ENCODE measurements around the gene ADAMTSL3.

DNA sequence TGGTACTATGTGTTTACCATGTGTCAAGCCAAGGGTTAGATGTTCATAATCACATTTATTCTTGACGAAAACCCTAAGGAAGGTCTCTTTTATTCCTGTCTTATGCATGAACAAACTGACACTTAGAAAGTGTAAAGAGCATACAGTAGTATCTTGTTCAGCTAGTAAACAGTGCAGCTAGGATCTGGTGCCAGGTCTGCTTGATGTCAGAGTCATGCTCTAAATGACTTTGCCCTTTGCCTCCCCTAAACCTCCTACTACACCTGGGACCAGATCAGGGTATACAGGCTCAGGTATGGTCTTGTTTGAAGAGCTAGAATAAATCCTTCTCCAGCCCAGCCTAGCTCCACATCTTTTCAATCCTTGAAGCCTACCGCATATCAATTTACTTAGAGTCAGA lies 232.4 kb downstream of the ADAMTSL3 start:
- TF ChIP-seq EZH2 (IDR thresholded peaks at IDR 0.05; ENCODE audit: insufficient read depth, low read length): no peak
- TF ChIP-seq, protein P1, sequence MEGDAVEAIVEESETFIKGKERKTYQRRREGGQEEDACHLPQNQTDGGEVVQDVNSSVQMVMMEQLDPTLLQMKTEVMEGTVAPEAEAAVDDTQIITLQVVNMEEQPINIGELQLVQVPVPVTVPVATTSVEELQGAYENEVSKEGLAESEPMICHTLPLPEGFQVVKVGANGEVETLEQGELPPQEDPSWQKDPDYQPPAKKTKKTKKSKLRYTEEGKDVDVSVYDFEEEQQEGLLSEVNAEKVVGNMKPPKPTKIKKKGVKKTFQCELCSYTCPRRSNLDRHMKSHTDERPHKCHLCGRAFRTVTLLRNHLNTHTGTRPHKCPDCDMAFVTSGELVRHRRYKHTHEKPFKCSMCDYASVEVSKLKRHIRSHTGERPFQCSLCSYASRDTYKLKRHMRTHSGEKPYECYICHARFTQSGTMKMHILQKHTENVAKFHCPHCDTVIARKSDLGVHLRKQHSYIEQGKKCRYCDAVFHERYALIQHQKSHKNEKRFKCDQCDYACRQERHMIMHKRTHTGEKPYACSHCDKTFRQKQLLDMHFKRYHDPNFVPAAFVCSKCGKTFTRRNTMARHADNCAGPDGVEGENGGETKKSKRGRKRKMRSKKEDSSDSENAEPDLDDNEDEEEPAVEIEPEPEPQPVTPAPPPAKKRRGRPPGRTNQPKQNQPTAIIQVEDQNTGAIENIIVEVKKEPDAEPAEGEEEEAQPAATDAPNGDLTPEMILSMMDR (IDR thresholded peaks at IDR 0.05; ENCODE audit: insufficient read depth, low read depth, low read length): no peak

Measured in astrocyte (in vitro differentiated cells and primary cell).